ENCODE measurements around the gene AFF3.

The AFF3 gene

DNA sequence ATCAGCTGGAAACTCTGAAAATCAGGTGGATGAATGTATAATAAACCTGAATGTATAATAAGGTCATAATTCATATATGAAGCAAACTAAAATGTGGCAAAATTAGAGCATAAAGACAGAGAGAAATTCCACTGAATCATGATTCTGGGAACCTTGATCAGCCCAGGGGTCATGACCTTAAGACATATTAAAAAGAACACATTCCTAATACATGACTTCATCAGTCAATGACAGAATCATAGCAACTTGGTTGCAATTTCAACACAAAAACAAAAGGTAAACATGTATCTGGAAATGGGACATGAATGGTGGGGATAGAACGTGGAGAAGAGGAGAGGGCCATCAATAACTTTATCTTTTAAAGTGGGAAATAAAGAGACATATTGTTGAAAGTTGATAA is 17.6 kb downstream of the AFF3 start:
- TF ChIP-seq, protein P1, sequence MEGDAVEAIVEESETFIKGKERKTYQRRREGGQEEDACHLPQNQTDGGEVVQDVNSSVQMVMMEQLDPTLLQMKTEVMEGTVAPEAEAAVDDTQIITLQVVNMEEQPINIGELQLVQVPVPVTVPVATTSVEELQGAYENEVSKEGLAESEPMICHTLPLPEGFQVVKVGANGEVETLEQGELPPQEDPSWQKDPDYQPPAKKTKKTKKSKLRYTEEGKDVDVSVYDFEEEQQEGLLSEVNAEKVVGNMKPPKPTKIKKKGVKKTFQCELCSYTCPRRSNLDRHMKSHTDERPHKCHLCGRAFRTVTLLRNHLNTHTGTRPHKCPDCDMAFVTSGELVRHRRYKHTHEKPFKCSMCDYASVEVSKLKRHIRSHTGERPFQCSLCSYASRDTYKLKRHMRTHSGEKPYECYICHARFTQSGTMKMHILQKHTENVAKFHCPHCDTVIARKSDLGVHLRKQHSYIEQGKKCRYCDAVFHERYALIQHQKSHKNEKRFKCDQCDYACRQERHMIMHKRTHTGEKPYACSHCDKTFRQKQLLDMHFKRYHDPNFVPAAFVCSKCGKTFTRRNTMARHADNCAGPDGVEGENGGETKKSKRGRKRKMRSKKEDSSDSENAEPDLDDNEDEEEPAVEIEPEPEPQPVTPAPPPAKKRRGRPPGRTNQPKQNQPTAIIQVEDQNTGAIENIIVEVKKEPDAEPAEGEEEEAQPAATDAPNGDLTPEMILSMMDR (IDR thresholded peaks at IDR 0.05; ENCODE audit: low read depth, low read length): no peak
- DNase-seq (ENCODE audit: extremely low read depth, low read depth): no peak

DNA sequence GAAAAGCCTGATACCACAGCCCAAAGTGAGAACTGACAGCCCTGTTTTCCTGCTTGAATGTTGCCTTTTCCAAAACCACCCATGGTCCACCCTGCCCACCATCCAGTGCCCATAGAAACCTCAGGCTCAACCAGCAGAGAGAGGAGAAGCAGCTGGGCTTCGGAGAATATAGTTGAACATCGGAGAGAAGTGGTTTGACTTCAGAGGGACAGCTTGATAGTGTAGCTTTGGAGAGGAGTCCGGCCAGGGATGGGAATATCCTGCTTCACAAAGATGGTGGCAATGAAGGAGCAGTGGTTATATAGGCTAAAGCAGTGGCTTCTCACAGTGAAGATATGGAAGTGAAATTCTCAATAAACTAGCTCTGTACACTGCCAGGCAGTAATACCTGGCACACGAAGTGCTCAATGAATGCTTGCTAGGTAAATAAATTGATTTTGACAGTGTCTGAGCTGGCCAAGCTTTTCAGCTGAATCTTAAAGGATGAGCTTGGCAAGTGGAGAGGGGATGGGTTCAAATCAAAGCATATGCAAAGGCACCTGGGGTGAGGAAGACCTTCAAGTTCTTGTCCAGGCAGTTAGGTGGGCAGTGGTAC is 21.2 kb downstream of the AFF3 start:
- TF ChIP-seq, protein P1 (IDR thresholded peaks at IDR 0.05; ENCODE audit: low read depth, low read length): no peak

DNA sequence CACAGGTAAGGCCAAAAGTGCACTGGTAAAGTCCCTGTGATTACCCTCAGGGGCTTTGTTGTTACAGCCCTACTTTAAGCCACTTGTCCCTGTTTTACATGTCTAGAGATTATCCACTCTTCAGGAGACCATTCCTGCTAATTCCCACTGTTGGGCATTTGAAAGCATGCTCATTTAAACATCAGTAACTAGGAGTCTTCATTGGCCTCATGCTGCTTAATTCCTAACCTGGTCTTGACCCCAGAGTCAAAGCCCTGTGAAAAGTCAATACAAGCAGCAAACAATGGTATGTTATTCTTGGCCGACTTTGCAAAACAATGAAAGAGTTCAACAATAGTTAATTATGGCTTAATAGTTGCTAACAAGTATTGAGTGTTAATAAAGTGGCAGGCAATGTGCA is 23.2 kb downstream of the AFF3 start:
- no peak for DNase-seq (ENCODE audit: extremely low read depth, low read depth)
- TF ChIP-seq, protein P1 (IDR thresholded peaks at IDR 0.05; ENCODE audit: low read depth, low read length): no peak

More for the DNA sequence above, 21.2 kb downstream of the AFF3 start:
- DNase-seq (ENCODE audit: extremely low read depth, low read depth): no peak

DNA sequence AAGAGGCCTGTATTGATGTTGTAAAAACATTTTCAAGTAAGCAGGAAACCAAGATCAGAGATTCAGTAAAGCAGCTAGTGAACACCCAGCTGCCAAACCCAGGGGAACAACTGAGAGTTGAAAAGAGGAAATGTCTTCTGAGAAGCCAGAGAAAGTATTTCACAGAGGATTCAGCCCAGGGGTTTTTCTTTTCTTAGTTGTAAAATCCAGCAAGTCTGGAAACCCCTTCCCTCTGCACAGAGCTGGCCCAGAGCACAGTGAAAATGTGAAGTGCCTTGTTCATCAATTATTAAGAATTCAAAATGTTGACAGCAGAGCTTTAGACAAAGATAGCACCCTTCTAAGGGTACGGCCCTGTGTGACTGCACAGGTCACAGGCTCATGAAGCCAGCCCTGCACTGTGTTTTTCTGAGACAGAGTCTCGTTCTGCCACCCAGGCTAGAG is 28.4 kb downstream of the AFF3 start:
- TF ChIP-seq, protein P1 (IDR thresholded peaks at IDR 0.05; ENCODE audit: low read depth, low read length): no peak
- no peak for DNase-seq (ENCODE audit: extremely low read depth, low read depth)

DNA sequence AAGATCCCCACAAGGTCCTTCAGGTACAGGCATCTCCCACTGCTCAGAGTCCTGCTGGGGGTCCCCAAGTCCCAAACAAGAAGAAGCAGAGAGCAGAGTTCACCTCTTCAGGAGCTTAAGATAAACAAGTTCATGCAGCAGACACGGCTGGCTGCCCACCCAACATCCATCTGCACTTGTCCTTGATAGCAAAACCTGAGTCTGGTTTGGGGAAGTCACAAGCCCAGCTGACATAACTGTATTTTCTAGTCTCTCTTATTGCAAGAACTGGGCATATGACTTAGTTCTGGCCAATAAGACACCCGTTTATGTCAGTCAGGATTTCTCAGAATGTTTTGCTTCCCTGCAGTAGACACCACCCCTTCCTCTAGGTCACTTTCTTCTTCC is 31.8 kb downstream of the AFF3 start:
- no peak for DNase-seq (ENCODE audit: extremely low read depth, low read depth)
- TF ChIP-seq, protein P1 (IDR thresholded peaks at IDR 0.05; ENCODE audit: low read depth, low read length): no peak

DNA sequence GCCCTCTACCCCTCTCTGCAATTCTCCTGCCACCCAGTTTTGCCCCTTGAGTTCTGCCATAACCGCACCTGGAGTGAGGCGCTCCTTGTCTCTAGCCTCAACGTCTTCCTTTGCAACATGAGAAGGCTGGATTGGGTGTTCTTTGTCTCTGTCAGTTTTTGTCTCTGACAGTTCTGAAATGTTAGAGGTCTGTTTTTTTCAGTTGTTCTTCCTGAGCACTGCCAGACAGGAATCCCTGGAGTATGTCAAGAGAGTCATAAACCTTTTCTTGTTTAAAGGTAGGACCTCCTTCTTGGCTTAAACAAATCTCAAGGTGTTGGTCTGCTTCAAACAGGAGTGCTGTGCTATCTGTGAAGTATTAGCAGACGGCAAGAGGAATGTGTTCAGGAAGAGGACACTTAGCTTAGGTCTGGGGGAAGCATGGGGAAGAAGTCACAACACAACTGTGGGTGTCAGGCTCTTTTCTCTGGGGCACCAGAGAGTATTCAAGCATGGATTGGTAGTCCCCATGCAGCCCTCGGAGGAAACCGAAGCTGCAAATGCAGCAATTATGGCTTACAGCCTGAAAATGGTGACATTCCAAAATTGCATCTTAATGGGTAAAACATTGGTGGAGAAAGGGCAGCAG is 32.3 kb downstream of the AFF3 start:
- TF ChIP-seq, protein P1 (IDR thresholded peaks at IDR 0.05; ENCODE audit: low read depth, low read length): no peak
- no peak for DNase-seq (ENCODE audit: extremely low read depth, low read depth)

DNA sequence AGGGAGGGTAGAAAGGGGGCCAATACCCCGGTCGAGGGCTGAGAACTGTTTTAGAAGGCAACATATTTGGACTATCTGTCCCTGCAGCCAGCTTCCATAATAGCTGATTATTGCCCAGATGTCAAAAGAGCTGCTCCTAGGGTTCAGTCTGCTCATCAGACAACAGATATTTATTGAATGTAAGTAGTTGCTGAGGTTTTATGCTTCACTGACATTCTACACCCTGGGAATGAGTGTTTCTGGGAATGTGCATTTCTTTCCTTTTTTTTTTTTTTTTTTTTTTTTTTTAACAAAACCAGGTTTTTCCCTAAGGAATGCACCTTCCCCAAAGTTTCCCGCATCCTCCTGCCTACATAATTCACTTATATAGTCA is 33.8 kb downstream of the AFF3 start:
- DNase-seq (ENCODE audit: extremely low read depth, low read depth): peak; percentile 12

All from AG09319 (cell line).